HG02884 (cell line): Measurements from ENCODE around the gene KCNC1.

Experiments used
- ATAC-seq: cut with Tn5 transposase; IDR thresholded peaks from one replicate; pipeline ENCODE4 v1.9.1; 2021; ENCODE audit warnings: mild to moderate bottlenecking, moderate library complexity; ENCODE audit not compliant: unreplicated experiment

The KCNC1 gene

GRCh38 chr11:17771841-17772401, 37.3 kb downstream of the KCNC1 start:
- ATAC-seq = no peak

- no peak for ATAC-seq
Observed at GRCh38 chr11:17772704-17773600, 38.4 kb downstream of the KCNC1 start.

- no peak for ATAC-seq
Observed at GRCh38 chr11:17773674-17774073, 39.1 kb downstream of the KCNC1 start.

- no peak for ATAC-seq
Observed at GRCh38 chr11:17774232-17775034, 39.9 kb downstream of the KCNC1 start.

GRCh38 chr11:17775035-17775348, 40.4 kb downstream of the KCNC1 start:
- ATAC-seq = no peak

GRCh38 chr11:17775507-17776211, 41.1 kb downstream of the KCNC1 start:
- no peak for ATAC-seq

- no peak for ATAC-seq
Observed at GRCh38 chr11:17776212-17776875, 41.8 kb downstream of the KCNC1 start.

- no peak for ATAC-seq
Observed at GRCh38 chr11:17777086-17777737, 42.6 kb downstream of the KCNC1 start.

GRCh38 chr11:17777738-17778091, 43.1 kb downstream of the KCNC1 start:
- no peak for ATAC-seq

GRCh38 chr11:17778352-17778751, 43.8 kb downstream of the KCNC1 start:
- ATAC-seq = no peak

GRCh38 chr11:17778956-17779860, 44.6 kb downstream of the KCNC1 start:
- no peak for ATAC-seq

GRCh38 chr11:17779861-17780594, 45.4 kb downstream of the KCNC1 start:
- no peak for ATAC-seq

- ATAC-seq = no peak
Observed at GRCh38 chr11:17780668-17781067, 46.1 kb downstream of the KCNC1 start.

GRCh38 chr11:17781221-17781620, 46.6 kb downstream of the KCNC1 start:
- ATAC-seq = no peak

- no peak for ATAC-seq
Observed at GRCh38 chr11:17781626-17782025, 47.0 kb downstream of the KCNC1 start.

- ATAC-seq = no peak
Observed at GRCh38 chr11:17782145-17782544, 47.6 kb downstream of the KCNC1 start.

GRCh38 chr11:17782603-17783337, 48.2 kb downstream of the KCNC1 start:
- ATAC-seq = no peak

GRCh38 chr11:17783878-17784277, 49.3 kb downstream of the KCNC1 start:
- no peak for ATAC-seq
